Pancreas (tissue), 10 donors: Measurements from ENCODE around the gene HTT. TPM values are rescaled to one million over a fixed set of nuclear protein-coding genes. Genes with fewer than 3 reads are reported as not detected.
A peak's percentile ranks its signal among the peaks of the same experiment; 100 is the strongest.

Experiments used
- ATAC-seq, 4 donors: fragments of 200-7000 bp; cut with Tn5 transposase; one replicate each; pipeline versions ENCODE4 v1.8.0 to v1.9.1; 2020; ENCODE audit warnings: mild to moderate bottlenecking in 4 of 4, moderate library complexity in 4 of 4
- DNase-seq, 6 donors: peaks; one replicate each; pipeline ENCODE4 v3.0.0-alpha.2; 2020
- FAIRE-seq: peaks from 2 replicates; lab custom pipeline; 2012; peaks lifted over from hg19 to GRCh38; lab: Jason Lieb, UNC
- H3K27ac ChIP-seq, 4 donors: fragments of 200-600 bp; sonication (generic); 1 replicate in 3 of 4; 2 replicates in 1 of 4; pipeline versions ENCODE4 v1.5.0 to v1.8.0; 2020
- H3K27me3 ChIP-seq, 4 donors: fragments of 200-600 bp; one replicate each; pipeline ENCODE4 v1.8.0; 2021
- H3K36me3 ChIP-seq, 3 donors: fragments of 200-600 bp; sonication (generic) in 1 of 3; one replicate each; pipeline versions ENCODE4 v1.5.0 to v1.8.0; 2020 to 2021
- H3K4me1 ChIP-seq, 3 donors: fragments of 200-600 bp; one replicate each; pipeline ENCODE4 v1.8.0; 2021
- H3K4me3 ChIP-seq, 4 donors: fragments of 200-600 bp; sonication (generic) in 2 of 4; one replicate each; pipeline versions ENCODE4 v1.5.0 to v1.8.0; 2020 to 2021
- H3K9me3 ChIP-seq, 4 donors: fragments of 200-600 bp; one replicate each; pipeline ENCODE4 v1.8.0; 2021
- CTCF ChIP-seq, 4 donors: fragments of 200-600 bp; sonication (generic) in 3 of 4; IDR thresholded peaks; one replicate each; pipeline versions ENCODE4 v1.5.0 to v1.8.0; 2021; ENCODE audit warnings: antibody characterized with exemption in 4 of 4
- WGBS, 2 donors: extraction: QIAGEN DNeasy Blood & Tissue Kit; methylation state at CpG; one replicate each; pipeline ENCODE4 v1.1.7; 2013; 5-methylcytosine and 5-hydroxymethylcytosine counted together
- intact Hi-C, 3 donors: fragments of 100-400 bp; cut with DNase I; formaldehyde crosslinking; loops; one replicate each; pipeline versions ENCODE4 v1.11.1 to v1.14.2; 2022
- polyA plus RNA-seq, 2 donors: library from polyadenylated mRNA; stranded (reverse); fragments of 200-250 nt; gene quantifications; one replicate each; pipeline ENCODE4 v1.2.3, GENCODE V29; 2013
- total RNA-seq, 6 donors: library from RNA; stranded (reverse); fragmentation: NEBNext Ultra II Directional in 4 of 6; extraction: Animal tissue kit (Norgen Biotek cat#: 25700) in 4 of 6; gene quantifications; one replicate each; pipeline versions ENCODE4 v1.2.1 to v1.2.4, GENCODE V29; 2021 to 2023
- donor health status: healthy with polysubstance abuse.
- donor health status: DM: no; HTN: no; CAD: no; lungs with moderate emphysema.
- donor health status: DM: no; HTN: no; CAD: no.
- donor health status: control.
- donor health status: control.
- donor health status: Bipolar disorder and iron deficiency.
- donor health status: DM: yes; HTN: yes; CAD: no.
- donor health status: DM: no; HTN: no; CAD: no.
- donor health status: DM: no; HTN: no; CAD: no.
- donor health status: DM: yes; HTN: yes; CAD: no.

HTT gene
- total and polyA plus RNA-seq, 8 donors, result 23.1 to 55.2 (median 42.7) TPM

GRCh38 chr4:3291969-3292570 lies 217.6 kb downstream of the HTT start:
- Histone ChIP-seq H3K27ac (peak overlapping the region; percentile 81 to 94 (median 90)), H3K4me3 (peak overlapping the region; percentile 52 to 87 (median 84)), H3K4me1 (peaks cover 5 to 7% (median 6%) of the 10 kb centered on the region in 3 donors), H3K36me3 (no peaks in the 10 kb centered on the region), H3K27me3 (no peaks in the 10 kb centered on the region), H3K9me3 (no peaks in the 10 kb centered on the region)
- TF ChIP-seq CTCF (IDR thresholded peaks at IDR 0.05), result no peak
- FAIRE-seq (no peak), ATAC-seq (peak; percentile 79 to 85 (median 81)), DNase-seq (peak; percentile 70 to 90 (median 78))
- intact Hi-C loops, result no loop called here
- 0 to 1% methylated on average over 31 to 60 of the region's 60 CpGs for WGBS, 2 donors

DNA sequence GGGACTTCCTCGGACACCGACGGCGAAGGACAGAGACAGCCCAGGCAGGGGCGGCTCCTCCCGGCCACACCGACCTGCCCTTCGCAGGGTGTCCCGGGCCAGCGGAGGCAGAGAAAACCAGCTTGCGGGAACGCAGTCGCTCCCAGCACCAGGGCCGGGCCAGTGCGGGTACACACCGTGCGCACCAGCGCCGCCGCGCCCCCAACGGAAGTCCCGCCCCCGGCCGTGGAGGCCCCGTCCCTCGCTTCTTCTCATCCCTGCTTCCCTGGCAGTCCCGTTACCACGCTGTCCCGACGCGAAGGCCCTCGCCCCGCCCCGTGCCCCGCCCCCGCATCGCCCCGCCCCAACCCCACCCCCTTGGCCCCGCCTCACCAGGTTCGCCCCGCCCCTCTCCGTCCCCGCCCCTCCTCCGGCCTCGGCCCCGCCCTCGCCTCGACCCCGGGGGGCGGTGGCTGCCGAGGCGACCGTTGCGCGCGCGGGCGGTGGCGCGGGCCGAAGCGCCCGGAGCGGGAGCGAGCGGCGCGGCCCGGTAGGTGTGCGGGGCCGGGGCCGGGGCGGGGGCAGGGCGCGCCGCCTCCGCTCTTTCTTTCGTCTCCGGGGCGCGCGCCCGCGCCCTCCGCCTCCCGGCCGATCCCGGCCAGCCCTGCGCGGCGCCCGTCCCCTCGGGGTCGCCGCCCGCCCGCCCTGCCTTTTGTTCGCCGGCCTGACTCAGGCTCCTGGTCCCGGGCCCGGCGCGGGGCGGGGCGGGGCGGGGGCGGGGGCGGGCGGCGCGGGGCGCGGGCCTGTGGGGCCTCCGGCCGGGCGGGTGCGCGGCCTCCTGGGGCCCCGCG lies 218.3 kb downstream of the HTT start, which contains the start of gene RGS12:
RGS12 (plus strand) TSS at position 451 of the 830 bp plus-strand sequence. CDS start 23,150 bp downstream, outside the sequence.
- Histone ChIP-seq H3K27ac (peak within 1 kb of the TSS; percentile 81 to 94 (median 90)), H3K4me3 (peak within 1 kb of the TSS; percentile 52 to 87 (median 84)), H3K4me1 (peaks cover 5 to 7% (median 6%) of the 10 kb centered on the region in 3 donors), H3K36me3 (no peaks in the 10 kb centered on the region), H3K9me3 (no peaks in the 10 kb centered on the region), H3K27me3 (no peaks in the 10 kb centered on the region)
- DNase-seq, result peak; percentile 95 to 98 (median 96)
- no peak for TF ChIP-seq CTCF (IDR thresholded peaks at IDR 0.05)
- WGBS, 2 donors, result 0 to 1% methylated on average over 36 to 121 of the region's 121 CpGs
- peak; percentile 91 to 97 (median 94) for ATAC-seq
- no peak for FAIRE-seq
- intact Hi-C loops, result no loop called here

Other genes with a start within 250 kb of the HTT start
- gene ADD1, start 230.8 kb upstream of the HTT start, total RNA-seq, result 100 to 1,000 TPM in 1 of 6 donors, 10 to 100 TPM in 5; 70.9 to 160 (median 86.2) TPM
- gene ADD1, start 230.8 kb upstream of the HTT start, polyA plus RNA-seq, result 100 to 1,000 TPM; 158 to 160 TPM
- gene NOP14, start 111.3 kb upstream of the HTT start, total RNA-seq, result 10 to 100 TPM; 15.2 to 31.0 (median 19.1) TPM
- gene NOP14, start 111.3 kb upstream of the HTT start, polyA plus RNA-seq, result 10 to 100 TPM; 11.1 to 15.9 TPM
- gene GRK4, start 111.1 kb upstream of the HTT start, total RNA-seq, result 1 to 10 TPM; 4.6 to 6.3 (median 5.3) TPM
- 1 to 10 TPM; 7.5 to 9.7 TPM for gene GRK4, start 111.1 kb upstream of the HTT start, polyA plus RNA-seq
- not detected for gene HTT-AS, start 143 bp upstream of the HTT start, total RNA-seq
- gene HTT-AS, start 143 bp upstream of the HTT start, polyA plus RNA-seq, result not detected
- gene MSANTD1, start 174.5 kb downstream of the HTT start, total RNA-seq, result 1 to 10 TPM in 2 of 6 donors, under 1 TPM in 4; 0.54 to 1.6 (median 0.88) TPM
- 1 to 10 TPM; 1.3 to 2.9 TPM for gene MSANTD1, start 174.5 kb downstream of the HTT start, polyA plus RNA-seq
- gene RGS12, start 218.3 kb downstream of the HTT start, total RNA-seq, result 10 to 100 TPM in 2 of 6 donors, 1 to 10 TPM in 4; 4.6 to 19.4 (median 8.3) TPM
- gene RGS12, start 218.3 kb downstream of the HTT start, polyA plus RNA-seq, result 10 to 100 TPM; 21.3 to 21.6 TPM